HepG2 (cell line): ENCODE measurements around the gene GCHFR. TPM values are rescaled to one million over a fixed set of nuclear protein-coding genes. Genes with fewer than 3 reads are reported as not detected.

ENCODE experiments used
- CBFB ChIP-seq: sonication (generic); formaldehyde crosslinking; IDR thresholded peaks from 2 replicates; pipeline ENCODE4 v1.4.0; 2020; ENCODE audit warnings: missing genetic modification reagents
- IRF2 ChIP-seq: IDR thresholded peaks from 2 replicates; pipeline ENCODE4 v1.6.1; 2018; ENCODE audit warnings: missing genetic modification reagents, missing compliant biosample characterization
- NFKB2 ChIP-seq: sonication (generic); formaldehyde crosslinking; IDR thresholded peaks from 2 replicates; pipeline ENCODE4 v1.4.0; 2020; ENCODE audit warnings: missing genetic modification reagents, borderline replicate concordance
- RFX1 ChIP-seq: fragments of 450-650 bp; IDR thresholded peaks from 2 replicates; pipeline ENCODE4 v1.6.1; 2017
- SIN3A ChIP-seq: IDR thresholded peaks from 2 replicates; pipeline ENCODE4 v1.6.1; 2011; ENCODE audit warnings: low read depth, mild to moderate bottlenecking, control low read depth, low read length, borderline replicate concordance
- ZNF276 ChIP-seq: sonication (generic); formaldehyde crosslinking; IDR thresholded peaks from 2 replicates; pipeline ENCODE4 v1.4.0; 2020; ENCODE audit warnings: mild to moderate bottlenecking, low read depth, missing genetic modification reagents
- ZNF326 ChIP-seq: sonication (generic); formaldehyde crosslinking; IDR thresholded peaks from 2 replicates; pipeline ENCODE4 v1.4.0; 2020; ENCODE audit warnings: missing genetic modification reagents, borderline replicate concordance
- ZNF562 ChIP-seq: sonication (generic); formaldehyde crosslinking; IDR thresholded peaks from 2 replicates; pipeline ENCODE4 v1.8.0; 2022; ENCODE audit warnings: missing genetic modification reagents, borderline replicate concordance
- ZNF639 ChIP-seq: conservative IDR thresholded peaks from 2 replicates; pipeline ENCODE4 v1.6.1; 2018; ENCODE audit warnings: missing genetic modification reagents
- ZNF776 ChIP-seq: sonication (generic); formaldehyde crosslinking; IDR thresholded peaks from 2 replicates; pipeline ENCODE4 v1.4.0; 2020; ENCODE audit warnings: mild to moderate bottlenecking, missing genetic modification reagents
- ZSCAN5A ChIP-seq: sonication (generic); formaldehyde crosslinking; IDR thresholded peaks from 2 replicates; pipeline ENCODE4 v1.8.0; 2022; ENCODE audit warnings: mild to moderate bottlenecking, missing genetic modification reagents, borderline replicate concordance
- polyA plus RNA-seq, 8 experiments: library from polyadenylated mRNA; depleted of rRNA in 3 of 8; stranded (reverse) in 7 of 8; unstranded in 1 of 8; fragments of >200 nt; fragmentation: Illumina TruSeq in 4 of 8; extraction: Trizol in 4 of 8; gene quantifications; 2 replicates each; pipeline versions ENCODE4 v1.2.1 to v1.2.3, GENCODE V29; 2011 to 2016; ENCODE audit warnings: low read depth in 4 of 8, missing spikeins in 1 of 8, mixed read lengths in 1 of 8; ENCODE audit not compliant: insufficient read depth in 1 of 8
- total RNA-seq, 5 experiments: library from RNA; depleted of rRNA; stranded (reverse); fragments of >200 nt; fragmentation: Illumina TruSeq; extraction: Trizol; gene quantifications; 2 replicates each; pipeline ENCODE4 v1.2.3, GENCODE V29; 2016; ENCODE audit warnings: low read depth in 1 of 5
- TF ChIP-seq, protein P1 (sequence below): sonication (generic); formaldehyde crosslinking; IDR thresholded peaks from 2 replicates; pipeline ENCODE4 v1.4.0; 2020; ENCODE audit warnings: missing genetic modification reagents
- TF ChIP-seq, protein P2 (sequence below): sonication (generic); formaldehyde crosslinking; IDR thresholded peaks from 2 replicates; pipeline ENCODE4 v1.9.0; 2021; ENCODE audit warnings: missing genetic modification reagents, mild to moderate bottlenecking, borderline replicate concordance
- TF ChIP-seq, protein P3 (sequence below): sonication (generic); formaldehyde crosslinking; IDR thresholded peaks from 2 replicates; pipeline ENCODE4 v1.5.0; 2020; ENCODE audit warnings: missing genetic modification reagents, mild to moderate bottlenecking, borderline replicate concordance

Gene GCHFR
- total and polyA plus RNA-seq, 2 of the 13 experiments (the other 11 are each of a cell fraction or from before 2014, with no cell fraction given) = 51.5 to 92.4 TPM

DNA sequence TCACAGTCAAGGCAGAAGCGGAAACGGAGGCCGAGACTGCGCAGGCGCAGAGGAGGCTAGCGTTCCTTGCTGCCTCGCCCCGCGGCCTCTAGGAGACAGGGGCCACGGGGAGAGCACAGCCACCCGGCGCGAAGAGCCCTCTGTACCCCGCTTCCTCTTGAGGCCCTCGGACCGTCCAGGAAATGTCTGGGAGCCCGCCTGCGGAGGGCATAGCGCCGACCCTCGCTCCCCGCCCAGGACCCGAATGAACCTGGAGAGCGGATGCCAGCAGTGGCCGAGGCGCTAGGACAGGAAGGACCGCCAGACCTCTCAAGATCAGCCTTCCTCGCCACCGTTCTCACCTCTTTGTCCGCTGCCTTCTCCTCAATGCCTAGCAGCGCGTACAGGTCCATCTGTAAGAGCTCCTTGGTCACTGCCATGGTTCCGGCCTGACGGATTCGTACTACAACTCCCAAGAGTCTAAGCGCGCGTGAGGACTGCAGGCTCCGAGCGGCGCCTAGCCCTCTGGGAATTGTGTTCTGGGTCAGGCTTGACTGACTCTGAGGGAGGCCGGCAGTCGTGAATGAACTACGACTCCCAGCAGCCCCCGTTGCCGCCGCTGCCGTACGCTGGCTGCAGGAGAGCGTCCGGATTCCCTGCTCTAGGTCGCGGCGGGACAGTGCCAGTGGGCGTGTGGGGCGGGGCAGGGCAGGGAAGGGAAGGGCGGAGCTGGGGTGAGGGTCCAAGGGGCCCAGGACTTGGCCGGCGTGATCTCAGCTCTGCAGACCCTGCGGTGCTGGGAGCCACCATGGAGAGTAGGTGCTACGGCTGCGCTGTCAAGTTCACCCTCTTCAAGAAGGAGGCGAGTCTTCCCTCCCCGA, 43.4 kb downstream of the GCHFR start, which contains the start of the genes DNAJC17 and ZFYVE19 (continued):
- TF ChIP-seq, protein P1, sequence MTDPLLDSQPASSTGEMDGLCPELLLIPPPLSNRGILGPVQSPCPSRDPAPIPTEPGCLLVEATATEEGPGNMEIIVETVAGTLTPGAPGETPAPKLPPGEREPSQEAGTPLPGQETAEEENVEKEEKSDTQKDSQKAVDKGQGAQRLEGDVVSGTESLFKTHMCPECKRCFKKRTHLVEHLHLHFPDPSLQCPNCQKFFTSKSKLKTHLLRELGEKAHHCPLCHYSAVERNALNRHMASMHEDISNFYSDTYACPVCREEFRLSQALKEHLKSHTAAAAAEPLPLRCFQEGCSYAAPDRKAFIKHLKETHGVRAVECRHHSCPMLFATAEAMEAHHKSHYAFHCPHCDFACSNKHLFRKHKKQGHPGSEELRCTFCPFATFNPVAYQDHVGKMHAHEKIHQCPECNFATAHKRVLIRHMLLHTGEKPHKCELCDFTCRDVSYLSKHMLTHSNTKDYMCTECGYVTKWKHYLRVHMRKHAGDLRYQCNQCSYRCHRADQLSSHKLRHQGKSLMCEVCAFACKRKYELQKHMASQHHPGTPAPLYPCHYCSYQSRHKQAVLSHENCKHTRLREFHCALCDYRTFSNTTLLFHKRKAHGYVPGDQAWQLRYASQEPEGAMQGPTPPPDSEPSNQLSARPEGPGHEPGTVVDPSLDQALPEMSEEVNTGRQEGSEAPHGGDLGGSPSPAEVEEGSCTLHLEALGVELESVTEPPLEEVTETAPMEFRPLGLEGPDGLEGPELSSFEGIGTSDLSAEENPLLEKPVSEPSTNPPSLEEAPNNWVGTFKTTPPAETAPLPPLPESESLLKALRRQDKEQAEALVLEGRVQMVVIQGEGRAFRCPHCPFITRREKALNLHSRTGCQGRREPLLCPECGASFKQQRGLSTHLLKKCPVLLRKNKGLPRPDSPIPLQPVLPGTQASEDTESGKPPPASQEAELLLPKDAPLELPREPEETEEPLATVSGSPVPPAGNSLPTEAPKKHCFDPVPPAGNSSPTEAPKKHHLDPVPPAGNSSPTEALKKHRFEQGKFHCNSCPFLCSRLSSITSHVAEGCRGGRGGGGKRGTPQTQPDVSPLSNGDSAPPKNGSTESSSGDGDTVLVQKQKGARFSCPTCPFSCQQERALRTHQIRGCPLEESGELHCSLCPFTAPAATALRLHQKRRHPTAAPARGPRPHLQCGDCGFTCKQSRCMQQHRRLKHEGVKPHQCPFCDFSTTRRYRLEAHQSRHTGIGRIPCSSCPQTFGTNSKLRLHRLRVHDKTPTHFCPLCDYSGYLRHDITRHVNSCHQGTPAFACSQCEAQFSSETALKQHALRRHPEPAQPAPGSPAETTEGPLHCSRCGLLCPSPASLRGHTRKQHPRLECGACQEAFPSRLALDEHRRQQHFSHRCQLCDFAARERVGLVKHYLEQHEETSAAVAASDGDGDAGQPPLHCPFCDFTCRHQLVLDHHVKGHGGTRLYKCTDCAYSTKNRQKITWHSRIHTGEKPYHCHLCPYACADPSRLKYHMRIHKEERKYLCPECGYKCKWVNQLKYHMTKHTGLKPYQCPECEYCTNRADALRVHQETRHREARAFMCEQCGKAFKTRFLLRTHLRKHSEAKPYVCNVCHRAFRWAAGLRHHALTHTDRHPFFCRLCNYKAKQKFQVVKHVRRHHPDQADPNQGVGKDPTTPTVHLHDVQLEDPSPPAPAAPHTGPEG (CRISPR knock-in tag) = no peak
- TF ChIP-seq CBFB (CRISPR knock-in tag) (0 out of 2 replicates have a peak, but pooled peaks have one; percentile 14), IRF2 (peak; percentile 93), RFX1 (no peak), ZNF276 (CRISPR knock-in tag) (peak; percentile 58; the same call in 1 of the 2 replicates), ZNF562 (CRISPR knock-in tag) (no peak), NFKB2 (CRISPR knock-in tag) (peak; percentile 45; the same call in 1 of the 2 replicates), ZNF776 (peak; percentile 23; the same call in 1 of the 2 replicates), ZNF639 (CRISPR knock-in tag) (0 out of 2 replicates have a peak, but pooled peaks have one; percentile 46), SIN3A (peak; percentile 29; the same call in 1 of the 2 replicates), ZNF326 (CRISPR knock-in tag) (no peak), ZSCAN5A (no peak)
- TF ChIP-seq, protein P2, sequence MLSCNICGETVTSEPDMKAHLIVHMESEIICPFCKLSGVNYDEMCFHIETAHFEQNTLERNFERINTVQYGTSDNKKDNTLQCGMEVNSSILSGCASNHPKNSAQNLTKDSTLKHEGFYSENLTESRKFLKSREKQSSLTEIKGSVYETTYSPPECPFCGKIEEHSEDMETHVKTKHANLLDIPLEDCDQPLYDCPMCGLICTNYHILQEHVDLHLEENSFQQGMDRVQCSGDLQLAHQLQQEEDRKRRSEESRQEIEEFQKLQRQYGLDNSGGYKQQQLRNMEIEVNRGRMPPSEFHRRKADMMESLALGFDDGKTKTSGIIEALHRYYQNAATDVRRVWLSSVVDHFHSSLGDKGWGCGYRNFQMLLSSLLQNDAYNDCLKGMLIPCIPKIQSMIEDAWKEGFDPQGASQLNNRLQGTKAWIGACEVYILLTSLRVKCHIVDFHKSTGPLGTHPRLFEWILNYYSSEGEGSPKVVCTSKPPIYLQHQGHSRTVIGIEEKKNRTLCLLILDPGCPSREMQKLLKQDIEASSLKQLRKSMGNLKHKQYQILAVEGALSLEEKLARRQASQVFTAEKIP (CRISPR knock-in tag) = no peak
- TF ChIP-seq, protein P3, sequence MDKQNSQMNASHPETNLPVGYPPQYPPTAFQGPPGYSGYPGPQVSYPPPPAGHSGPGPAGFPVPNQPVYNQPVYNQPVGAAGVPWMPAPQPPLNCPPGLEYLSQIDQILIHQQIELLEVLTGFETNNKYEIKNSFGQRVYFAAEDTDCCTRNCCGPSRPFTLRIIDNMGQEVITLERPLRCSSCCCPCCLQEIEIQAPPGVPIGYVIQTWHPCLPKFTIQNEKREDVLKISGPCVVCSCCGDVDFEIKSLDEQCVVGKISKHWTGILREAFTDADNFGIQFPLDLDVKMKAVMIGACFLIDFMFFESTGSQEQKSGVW (CRISPR knock-in tag) = no peak
